ENCODE data around the gene DNAH17.
"Not testable (repeated sequence)": the region's sequence is repeated elsewhere in the genome, so short reads cannot be mapped to it uniquely, and the experiment has no call there.

DNAH17 gene

DNA sequence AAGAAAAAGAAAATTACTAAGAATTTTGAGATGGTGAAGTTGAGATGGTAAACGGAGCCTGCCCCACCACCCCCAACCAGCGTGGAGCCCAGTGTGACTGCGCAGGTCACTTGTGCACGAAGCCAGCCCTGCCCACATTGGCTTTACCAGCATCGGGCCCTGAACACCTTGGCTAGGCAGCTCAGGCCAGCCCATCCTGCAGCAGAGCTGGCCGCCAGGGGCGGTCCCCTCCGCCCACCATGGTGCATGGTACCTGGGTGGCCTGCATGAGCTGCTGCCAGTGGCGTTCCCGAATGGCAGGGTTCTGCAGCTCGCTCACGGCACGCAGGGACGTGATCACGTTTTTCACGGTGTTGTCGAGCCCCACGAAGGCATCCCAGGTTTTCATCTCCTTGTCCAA is 62.7 kb downstream of the DNAH17 start:
- no peak for DNase-seq

DNA sequence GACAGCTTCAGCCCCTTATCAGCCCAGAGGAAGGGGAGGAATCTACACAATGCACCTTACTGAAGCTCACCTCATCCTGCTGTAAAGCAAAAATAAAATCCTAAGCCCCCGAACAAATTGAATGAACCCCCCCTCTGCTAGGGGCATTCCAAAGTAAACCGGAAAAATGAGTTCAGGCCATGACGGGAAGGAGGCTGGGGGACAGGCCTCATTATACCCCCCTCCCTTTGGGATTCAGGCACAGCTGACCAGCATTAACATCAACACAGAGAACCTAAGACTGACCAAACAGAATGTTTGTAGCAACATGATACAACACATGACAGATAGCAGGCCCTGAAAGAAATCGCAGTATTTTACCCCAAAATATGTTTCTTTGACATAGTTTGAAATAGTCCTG is 64.2 kb downstream of the DNAH17 start:
- DNase-seq: no peak

- no peak for DNase-seq
Measured at GRCh38 chr17:78510141-78511075, 66.8 kb downstream of the DNAH17 start.

DNA sequence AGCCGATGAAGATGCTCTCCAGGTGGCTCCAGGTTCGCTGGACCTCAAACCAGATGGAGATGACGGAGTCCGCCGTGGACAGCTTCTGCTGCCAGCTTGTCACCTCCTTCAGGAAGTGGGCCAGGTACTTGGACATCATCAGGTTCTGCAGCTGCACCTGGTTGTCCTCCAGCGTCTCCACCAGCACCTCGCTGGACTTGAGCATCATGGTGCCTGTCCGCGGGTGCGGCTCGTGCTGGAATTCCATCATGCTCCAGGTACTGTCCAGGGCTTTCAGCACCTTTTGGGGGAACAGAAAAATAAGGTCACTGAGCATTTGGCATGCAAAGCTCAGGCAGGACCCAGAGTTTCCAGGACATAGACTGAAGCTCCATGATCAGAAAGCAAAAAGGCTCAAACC is 69.7 kb downstream of the DNAH17 start:
- DNase-seq: no peak

- DNase-seq: no peak
Measured at GRCh38 chr17:78506454-78507309, 70.5 kb downstream of the DNAH17 start.

GRCh38 chr17:78504156-78504925 is 72.9 kb downstream of the DNAH17 start:
- no peak for DNase-seq

DNA sequence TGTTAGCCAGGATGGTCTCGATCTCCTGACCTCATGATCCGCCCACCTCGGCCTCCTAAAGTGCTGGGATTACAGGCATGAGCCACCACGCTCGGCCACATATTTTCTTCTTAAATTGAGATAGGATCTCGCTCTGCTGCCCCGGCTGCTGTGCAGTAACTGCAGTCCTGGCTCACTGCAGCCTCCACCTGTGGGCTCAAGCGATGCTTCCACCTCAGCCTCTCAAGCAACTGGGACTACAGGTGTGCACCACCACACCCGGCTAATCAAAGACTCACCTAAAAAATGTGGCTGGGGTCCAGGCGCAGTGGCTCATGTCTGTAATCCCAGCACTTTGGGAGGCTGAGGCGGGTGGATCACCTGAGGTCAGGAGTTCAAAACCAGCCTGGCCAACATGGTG is 73.8 kb downstream of the DNAH17 start:
- DNase-seq: not testable (repeated sequence)

GRCh38 chr17:78502611-78503148 is 74.5 kb downstream of the DNAH17 start:
- no peak for DNase-seq

- no peak for DNase-seq
Measured at GRCh38 chr17:78501241-78502036, 75.8 kb downstream of the DNAH17 start.

DNA sequence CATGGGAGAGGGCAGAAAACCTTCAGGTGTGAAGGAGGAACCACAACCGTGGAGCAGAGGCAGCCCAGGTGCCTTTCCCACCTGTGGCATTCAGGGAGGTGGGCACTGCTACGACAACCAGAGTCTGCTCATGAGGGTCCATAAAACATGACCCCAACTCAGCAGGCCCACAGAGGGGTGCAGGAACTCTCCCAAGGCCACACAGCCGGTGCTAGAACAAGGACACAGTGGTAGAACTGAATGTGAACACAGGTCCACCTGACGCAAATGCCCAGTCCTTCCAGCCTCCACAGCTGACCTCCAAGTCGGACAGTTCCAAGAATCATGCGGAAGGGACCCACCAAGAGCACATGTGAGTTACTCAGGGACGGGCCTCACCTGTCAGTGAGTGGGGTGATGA is 76.4 kb downstream of the DNAH17 start:
- DNase-seq: no peak

DNA sequence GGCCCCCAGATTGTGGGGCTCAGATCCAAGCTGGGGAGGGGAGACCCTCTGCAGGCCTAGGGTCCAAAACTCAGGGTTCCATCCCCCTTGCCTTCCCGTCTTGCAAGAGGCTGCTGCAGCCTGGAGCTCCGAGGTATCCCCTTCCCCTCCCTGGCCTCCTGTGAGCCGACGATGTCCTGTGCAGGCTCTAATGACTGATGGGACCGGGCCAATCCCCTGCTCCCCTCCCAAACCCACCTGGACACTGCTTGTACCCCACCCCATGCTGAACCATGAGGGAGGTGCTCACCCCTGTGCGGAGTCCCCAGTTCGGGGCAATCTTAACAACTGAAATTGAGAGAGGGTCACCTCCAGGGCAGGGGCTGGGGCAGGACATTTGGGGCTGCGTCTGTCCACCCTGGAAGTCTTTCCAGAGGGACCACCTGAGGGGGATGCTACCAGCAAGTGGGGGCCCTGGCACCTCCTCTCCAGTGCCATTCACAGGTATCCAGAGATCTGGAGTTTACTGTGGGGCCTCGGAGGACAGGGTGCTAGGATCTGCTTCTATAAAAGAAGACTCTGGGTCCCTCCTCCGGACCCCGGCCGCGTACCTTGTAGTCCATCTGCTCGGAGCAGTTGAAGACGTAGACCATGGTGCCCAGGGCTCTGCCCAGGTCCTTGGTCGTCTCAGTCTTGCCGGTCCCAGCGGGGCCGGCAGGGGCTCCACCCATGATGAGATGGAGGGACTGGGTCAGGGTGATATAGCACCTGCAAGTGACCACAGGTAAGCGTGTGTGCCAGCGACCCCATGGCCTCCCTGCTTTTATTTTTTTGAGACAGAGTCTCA is 77.3 kb downstream of the DNAH17 start:
- no peak for DNase-seq

GRCh38 chr17:78498848-78499247 is 78.3 kb downstream of the DNAH17 start:
- no peak for DNase-seq

- peak; percentile 76 for DNase-seq
Measured at GRCh38 chr17:78497115-78497540, 80.1 kb downstream of the DNAH17 start.

DNA sequence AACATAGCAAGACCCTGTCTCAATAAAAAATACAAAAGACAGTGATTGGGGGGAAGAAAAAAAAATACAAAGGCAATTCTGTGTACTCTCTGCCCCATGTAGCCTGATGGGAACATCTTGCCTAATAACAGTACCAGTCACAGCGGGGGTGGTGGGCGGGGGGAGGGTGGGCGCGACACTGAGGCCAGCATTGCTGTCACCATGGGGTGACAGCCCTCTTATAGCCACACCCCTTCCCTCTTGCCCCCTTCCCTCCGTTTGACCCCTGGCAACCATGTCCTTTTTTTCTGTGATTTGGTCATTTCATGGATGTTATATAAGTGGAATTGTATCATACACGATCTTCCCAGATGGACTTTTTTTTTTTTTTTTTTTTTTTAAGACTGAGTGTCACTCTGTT is 80.9 kb downstream of the DNAH17 start:
- DNase-seq: no peak

DNA sequence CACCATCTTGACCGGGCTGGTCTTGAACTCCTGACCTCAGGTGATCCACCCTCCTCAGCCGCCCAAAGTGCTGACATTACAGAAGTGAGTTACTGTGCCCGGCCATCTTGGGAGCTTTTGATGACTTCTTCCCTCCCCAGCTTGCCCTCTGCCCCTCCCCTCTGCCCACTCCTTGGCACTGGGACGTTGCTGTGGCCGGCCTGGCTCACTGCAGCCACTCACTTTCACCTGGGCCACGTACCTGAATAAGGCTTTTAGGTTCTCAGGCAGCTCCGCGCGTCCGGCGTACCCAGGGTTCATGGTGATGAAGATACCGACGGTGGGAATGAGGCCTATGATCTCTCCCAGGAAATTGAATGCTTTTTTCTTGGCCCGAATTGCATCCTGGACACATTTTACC is 81.6 kb downstream of the DNAH17 start:
- no peak for DNase-seq

- DNase-seq: no peak
Measured at GRCh38 chr17:78494696-78495330, 82.4 kb downstream of the DNAH17 start.

- DNase-seq: no peak
Measured at GRCh38 chr17:78493853-78494695, 83.1 kb downstream of the DNAH17 start.

DNA sequence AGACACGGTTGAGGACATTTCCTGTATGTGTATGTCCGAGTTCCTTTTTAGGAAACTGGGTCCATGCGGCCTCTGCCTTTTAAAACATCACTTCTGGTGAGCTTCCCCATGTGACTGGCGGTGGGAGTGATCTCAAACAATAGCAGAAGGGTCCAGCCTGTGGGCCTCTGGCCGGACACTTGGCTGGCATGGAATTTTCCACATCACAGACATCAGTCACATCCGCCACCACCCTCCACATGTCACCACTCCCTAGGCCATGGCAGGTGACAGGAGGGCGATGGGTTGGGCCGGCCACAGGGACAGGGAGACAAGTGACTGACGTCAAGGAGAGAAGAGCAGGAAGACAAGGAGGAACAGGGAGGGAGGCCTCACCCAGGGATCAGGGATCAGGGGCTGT is 83.7 kb downstream of the DNAH17 start:
- DNase-seq: no peak

GRCh38 chr17:78492116-78492799 is 84.9 kb downstream of the DNAH17 start:
- no peak for DNase-seq

Data from NCI-H1436 (cell line).